HG02759 (cell line): Measurements from ENCODE around the gene NTN4.
"Not testable (repeated sequence)": the region's sequence is repeated elsewhere in the genome, so short reads cannot be mapped to it uniquely, and the experiment has no call there.

Source experiments
- ATAC-seq: cut with Tn5 transposase; IDR thresholded peaks from one replicate; pipeline ENCODE4 v1.9.1; 2021; ENCODE audit warnings: mild to moderate bottlenecking, moderate library complexity; ENCODE audit not compliant: unreplicated experiment

NTN4 gene

DNA sequence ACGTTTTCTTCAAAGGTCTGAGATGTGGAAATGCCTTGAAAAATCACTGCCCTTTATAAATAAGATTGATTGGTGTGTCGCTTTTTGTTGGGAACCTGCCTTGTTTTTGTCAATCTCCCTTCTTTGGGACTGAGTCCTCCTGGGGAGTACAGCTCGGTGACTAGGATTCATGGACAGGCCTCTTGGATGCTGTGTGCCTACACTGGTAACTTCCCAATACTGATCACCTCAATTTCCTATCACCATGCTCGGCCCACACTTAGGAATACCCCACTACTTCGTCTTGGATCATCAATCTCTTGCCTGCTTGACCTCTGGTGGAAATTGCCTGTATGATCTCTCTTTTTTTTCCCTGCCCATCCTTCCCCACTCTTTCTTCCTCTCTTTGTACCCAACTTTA lies 34.2 kb downstream of the NTN4 start:
- ATAC-seq = no peak

DNA sequence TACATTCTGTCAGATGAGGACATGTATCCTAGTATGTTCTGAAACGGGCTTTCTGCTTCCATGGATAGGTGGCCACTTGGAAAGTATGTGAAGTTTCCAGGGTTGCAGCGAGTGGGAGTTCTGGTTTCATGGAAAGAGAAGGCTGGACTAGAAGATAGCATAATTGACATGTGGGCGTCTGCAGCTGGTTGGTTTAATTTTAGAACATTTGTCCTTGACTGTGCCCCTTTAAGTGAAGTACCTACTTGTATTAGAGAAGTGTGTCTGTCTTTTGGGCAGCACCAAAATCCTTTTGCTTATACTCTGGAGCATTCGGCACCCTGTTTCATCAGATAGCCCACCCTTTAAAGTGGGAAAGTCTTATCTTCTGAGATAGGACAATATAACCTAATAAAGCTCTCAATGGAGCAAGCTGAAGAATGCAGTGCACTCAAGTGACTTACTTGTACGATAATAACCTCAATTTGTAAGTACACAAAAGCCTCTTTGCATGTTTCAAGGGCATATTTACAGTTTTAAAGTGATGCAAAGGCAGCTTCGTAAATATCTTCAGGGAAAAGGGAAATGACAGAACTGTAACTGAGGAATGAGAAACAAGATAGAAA lies 35.2 kb downstream of the NTN4 start:
- no peak for ATAC-seq

DNA sequence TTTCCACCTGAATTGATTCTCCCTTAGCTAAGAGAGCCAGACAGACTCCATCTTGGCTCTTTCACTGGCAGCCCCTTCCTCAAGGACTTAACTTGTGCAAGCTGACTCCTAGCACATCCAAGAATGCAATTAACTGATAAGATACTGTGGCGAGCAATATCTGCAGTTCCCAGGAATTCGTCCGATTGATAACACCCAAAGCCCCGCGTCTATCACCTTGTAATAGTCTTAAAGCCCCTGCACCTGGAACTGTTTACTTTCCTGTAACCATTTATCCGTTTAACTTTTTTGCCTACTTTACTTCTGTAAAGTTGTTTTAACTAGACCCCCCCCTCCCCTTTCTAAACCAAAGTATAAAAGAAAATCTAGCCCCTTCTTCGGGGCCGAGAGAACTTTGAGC lies 44.5 kb downstream of the NTN4 start:
- not testable (repeated sequence) for ATAC-seq

DNA sequence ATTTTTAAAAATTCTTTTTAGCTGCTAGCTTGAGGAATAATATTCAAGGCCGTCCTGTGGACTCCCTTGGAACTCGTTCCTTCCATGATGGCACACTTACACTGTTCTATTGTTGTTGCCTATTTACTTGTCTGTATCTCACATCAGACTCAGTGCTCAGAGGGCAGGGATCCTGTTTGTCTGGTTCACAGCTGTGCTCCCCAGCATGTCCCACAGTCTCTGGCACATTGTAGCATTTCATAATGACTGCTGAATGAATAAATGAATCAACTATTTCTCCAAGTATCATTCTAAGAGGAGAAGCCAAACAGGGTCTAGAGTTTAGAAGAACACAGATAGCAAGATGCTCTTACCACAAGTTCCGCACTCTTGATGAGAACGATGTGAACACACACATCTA lies 48.0 kb downstream of the NTN4 start:
- ATAC-seq = no peak

DNA sequence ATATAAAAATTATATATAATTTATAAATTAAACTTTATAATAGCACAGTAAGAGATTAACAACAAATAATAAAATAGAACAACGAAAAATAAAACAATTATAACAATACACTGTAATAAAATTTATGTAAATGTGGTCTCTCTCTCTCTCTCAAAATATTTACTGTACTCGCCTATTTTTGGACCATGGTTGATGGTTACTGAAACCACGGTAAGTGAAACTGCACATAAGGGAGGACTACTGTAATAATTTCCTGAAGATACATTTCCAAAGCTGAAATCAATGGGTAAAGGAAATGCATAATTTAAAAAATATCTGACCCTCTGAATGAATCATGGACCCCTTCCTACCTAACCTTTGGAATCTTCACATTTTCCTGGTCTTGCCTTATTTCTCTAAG lies 48.9 kb downstream of the NTN4 start:
- ATAC-seq = no peak

DNA sequence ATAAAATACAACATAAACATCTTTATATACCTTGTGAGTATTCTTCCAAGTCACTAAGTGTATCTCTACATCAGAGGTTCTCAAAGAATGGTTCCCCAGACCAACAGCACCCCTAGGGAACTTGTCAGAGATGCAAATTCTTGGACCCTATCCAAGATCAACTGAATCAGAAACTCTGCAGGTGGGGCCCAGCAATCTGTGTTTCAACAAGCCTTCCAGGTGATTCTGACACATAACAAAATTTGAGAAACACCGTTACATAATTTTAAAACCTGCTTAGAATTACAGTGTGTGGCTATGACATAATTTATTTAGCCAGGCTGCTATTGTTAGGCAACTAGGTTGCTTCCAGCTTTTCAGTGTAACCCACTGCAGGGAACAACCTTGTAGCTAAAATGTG lies 49.8 kb downstream of the NTN4 start:
- no peak for ATAC-seq

DNA sequence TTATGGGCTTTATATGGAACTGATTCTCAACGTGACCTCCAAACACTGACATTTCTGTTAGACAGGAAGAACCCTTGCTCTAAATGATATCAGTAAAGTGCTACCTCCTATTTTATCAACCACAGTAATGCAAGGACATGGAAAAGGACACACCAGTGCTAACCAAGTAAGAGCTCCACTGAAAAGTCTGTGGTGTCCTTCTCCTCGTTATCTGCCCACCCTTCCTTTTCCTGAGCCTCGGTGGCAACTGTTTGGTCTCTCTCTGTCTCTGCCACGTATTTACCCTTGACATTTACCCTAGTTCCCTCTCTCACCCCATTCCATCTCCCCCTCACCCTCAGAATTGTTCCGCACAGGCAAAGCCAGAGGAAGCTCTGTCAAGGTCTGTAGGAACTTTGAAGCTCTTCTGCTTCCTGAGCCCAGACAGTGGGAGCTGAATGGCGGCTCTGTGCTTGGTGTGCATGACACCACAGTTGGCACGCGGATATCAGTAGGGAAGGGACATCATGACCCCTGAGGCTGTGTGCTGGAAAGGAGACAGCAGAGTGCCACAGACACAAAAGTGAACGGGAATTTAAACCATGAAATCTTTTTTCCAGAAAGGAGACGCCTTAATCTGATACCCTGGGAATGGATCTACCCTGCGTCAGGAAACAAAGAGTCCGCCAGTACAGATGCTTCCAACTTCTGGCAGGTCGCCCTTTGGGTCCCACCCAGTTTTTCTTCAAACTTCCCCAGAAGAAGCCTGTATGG lies 50.8 kb downstream of the NTN4 start:
- no peak for ATAC-seq

DNA sequence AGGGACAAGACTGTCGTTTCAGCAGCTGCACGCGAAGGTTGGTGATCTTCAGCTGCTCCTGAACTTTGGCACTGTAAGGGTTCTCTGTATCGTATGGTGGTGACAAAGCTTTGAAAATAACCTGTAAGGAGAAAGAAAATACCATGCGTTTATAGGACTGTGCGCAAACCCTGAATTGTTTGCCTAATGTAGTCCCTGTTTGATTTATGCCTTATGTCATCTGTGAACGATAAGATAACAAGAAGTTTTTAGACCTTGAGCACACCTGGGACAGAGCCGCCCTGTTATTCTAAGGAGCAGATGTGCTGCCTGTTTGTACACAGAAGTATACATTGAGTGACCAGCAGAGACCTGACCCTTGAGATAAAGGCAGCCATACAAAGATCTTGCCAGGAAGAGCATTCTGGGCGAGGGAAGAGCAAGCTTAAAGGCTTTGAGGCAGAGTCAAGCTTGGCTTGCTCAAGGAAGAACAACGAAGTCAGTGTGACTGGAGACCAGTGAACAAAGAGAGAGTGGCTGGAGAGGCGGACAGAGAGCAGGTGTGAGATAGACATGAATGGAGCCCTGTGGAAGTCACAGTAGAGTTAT lies 52.4 kb downstream of the NTN4 start:
- no peak for ATAC-seq

DNA sequence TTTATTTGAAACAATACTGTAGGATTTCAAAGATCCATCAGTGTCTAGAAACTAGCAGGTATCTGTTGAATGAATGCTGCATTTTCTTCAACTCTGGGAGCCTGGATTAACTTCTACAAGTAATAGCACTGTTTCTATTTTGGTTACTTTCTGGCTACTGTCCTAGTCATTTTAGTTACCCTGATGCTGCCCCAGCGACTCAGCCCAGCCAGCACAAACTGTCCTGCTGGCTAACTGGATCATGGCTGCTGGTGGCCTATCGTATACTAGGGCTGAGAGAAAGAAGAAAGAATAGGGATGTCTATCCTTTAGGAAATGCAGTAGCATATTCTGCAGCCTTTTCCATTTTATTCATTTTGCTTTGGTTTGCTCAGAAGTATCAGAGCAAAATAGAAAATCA lies 53.9 kb downstream of the NTN4 start:
- no peak for ATAC-seq

DNA sequence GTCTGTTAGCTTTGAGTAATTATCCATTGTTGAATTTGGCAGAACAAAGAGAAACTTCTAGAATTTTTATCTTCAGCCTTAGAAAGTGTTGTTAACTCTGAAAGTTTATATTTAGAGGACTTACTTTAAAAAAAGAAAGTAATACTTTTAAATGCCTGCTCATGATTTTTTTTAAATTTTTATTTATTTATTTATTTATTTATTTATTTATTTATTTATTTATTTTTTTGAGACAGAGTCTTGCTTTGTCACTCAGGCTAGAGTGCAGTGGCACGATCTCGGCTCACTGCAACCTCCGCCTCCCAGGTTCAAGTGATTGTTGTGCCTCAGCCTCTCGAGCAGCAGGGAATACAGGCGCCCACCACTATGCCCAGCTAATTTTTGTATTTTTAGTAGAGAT lies 54.8 kb downstream of the NTN4 start:
- ATAC-seq = not testable (repeated sequence)

DNA sequence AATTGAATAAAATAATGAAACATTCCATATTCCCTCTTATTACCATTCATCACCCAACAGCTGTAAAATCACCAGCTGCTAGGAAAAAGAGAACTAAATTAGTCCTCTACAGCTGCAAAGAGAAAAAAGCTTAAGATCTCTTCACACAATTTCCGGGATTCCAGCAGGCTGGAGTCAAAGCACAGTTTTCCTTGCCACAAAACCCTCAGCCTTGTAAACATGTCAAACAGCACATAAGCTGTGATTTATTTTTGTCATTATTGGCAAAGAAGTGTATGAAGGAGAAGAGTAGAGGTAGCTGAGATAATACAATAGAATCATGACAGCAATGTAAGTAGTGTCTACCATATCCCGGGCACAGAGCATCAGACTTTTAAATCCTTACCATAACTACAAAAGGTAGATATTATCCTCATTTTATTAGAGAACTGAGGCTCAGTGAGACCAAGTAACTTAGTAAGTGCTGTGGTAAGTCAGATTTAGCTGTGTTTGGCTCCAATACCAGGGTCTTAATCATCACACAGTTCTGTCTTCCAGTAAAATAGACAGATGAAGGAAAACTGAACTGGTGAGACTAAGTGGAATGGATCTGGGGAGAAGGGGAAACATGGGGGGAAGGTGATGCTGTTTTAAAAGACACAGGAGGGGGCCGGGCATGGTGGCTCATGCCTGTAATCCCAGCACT lies 57.3 kb downstream of the NTN4 start:
- ATAC-seq = no peak

DNA sequence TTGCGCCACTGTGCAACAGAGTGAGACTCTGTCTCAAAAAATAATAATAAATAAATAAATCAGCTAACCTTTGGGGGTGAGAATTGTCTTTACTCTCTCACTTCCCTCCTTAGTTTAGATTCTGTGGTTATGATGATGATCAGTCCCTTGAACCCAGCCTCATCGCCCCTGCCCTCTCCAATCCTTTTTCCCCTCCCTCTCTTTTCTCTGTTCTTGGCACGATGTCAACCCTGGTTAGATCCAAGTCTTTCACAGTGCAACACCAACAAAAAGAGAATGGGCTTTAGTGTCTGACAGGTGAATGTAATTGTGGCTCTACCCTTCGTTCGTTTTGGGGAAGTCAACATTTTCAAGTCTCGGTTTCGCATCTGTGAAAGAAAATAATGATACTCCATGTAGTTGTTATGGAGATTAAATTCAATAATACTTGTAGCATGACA lies 59.0 kb downstream of the NTN4 start:
- ATAC-seq = peak; percentile 55

DNA sequence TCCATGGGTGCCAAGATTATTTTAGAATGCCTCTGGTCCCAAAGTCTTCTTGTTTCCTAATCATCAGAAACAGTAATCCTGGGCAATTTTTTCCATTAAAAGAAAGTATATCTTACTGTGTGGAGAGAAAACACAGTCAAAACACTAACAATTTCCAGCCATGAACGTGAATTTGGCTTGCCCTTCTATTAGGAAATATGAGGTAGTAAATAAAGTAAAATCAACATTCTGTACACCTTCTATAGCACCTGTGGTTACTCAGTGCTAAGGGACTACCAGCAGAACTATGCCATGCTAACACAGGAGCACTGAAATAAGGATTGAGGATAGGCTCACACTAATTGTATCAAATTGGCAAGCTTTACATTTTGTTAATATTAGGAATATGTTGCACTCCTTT lies 60.1 kb downstream of the NTN4 start:
- ATAC-seq = no peak

DNA sequence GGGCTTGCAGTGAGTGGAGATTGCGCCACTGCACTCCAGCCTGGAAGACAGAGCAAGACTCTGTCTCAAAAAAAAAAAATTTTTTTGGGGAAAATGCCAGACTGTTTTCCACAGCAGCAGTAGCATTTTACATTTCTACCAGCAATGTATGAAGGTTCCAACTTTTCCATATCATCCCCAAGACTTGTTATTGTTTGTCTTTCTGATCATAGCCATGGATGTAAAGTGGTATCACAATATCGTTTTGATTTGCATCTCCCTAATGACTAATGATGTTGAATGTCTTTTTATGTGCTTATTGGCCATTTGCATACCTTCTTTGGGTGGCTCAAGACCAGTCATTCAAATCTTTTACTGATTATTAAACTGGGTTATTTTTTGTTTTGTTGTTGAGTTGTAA lies 63.7 kb downstream of the NTN4 start:
- ATAC-seq = no peak

DNA sequence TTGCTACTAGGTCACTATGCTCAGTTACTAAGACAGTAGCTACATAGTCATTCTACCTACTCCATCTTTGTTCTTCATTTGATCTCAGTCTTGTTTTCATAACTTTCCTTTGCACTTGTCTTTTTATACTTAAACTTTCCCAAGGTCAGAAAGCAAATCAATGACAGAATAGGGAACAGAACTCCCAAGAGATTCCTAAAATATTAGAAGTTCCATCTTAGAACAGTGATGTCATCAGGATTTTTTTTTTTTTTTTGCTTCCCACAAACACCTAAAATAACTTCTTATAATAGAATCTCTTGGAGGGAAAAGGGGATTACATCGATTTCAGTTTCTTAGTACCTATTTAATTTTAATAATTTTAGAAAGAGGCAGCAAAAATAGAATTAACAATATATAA lies 65.8 kb downstream of the NTN4 start:
- no peak for ATAC-seq

DNA sequence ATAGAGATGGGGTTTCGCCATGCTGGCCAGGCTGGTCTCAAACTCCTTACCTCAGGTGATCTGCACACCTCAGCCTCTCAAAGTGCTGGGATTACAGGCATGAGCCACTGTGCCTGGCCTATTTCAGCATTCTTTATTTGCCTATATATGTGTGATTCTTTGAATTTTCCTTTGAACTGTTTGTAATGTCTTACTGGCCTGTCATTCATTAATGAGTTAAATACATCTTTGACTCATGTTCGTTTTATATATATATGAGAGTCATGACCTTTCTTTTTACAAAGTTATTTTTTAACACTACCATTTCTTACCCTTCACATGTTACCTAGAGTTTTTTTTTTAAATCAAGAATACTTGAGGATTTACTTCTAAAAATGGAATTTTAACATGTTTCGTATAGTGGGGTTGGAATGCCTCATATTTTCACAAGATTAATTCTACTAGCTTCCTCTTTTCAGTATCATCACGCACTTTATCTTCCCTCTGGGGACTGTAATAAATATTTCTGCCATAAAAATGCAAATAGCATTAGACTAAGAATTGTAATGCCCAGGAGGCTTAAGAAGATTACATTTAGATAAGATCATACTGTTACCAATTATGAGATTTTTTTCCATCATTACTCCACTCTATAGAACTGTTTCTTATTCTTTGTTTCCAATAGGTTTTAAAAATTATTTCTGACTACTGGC lies 66.7 kb downstream of the NTN4 start:
- peak; percentile 62 for ATAC-seq

DNA sequence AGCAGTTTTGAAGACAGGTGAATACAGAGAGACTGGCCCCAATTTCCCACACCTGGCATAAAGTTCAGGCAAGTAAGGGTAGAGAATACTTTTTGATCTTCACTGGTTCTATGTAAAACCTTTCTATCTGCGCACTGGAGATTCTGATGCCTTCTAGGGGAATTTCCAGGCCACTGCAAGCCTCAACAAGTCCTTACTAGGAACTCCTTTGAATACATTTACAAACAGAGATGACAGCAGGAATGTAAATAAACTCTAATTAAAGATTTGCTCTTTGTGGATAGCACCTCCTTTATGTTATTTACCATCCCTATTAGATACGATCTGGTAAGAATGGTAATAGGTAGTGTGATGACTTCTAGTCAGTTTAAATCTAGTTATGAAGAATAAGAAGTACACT lies 69.2 kb downstream of the NTN4 start:
- peak; percentile 53 for ATAC-seq

DNA sequence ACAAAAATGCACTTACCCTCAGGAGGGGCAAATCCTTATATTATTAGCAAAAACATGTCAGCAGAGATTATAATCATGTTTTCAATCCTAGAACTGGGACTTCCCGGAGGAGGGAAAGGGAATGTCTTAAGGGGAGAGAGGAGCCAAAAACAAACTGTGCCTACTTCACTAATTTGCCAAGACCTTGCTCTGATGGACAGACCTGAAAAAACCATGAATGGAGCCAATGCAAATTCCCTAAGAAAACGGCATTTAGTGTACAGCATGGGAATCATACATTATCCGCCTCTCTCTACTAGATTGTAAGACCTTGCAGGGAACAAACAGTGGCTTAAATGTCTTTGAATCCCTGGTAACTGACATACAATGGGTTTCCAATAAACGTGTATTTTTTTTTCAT lies 70.4 kb downstream of the NTN4 start:
- ATAC-seq = no peak

DNA sequence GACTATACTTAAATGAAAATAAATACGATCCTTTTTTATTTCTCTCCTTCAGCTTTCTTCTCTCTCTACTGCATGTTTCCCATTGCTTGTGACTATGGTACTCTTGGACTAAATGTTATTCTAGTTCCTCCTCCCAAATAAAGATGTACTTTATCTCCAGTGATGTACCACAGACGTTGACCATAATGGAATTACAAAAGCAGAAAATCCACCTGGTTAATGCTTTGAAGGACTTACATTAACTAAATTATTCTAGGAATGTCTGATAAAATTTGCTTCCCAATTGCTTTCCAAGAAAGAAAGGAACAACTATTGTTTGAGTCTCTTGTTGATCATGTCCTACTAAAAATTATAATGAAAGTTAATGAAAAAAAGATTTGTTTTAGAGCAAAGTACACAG lies 71.8 kb downstream of the NTN4 start:
- ATAC-seq = no peak

DNA sequence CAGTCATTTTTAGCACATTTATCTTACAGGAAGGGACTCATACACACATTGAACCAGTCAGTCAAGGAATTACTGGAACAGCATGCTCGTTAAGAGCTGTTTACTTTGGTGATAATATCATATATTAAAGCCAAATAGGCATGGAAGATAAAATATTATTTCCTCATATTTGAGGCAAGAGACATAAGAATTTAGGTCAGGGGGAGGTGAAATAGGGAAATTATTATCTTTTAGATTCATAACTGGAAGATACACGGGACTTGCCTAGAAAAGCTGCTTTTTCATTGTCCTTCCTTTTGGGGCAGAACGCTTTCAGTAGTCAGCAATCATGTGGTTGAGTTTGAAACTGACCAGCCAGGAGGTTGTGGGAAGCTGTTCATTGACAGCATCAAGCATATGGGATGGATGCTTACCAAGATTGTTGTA lies 72.5 kb downstream of the NTN4 start:
- ATAC-seq = no peak

DNA sequence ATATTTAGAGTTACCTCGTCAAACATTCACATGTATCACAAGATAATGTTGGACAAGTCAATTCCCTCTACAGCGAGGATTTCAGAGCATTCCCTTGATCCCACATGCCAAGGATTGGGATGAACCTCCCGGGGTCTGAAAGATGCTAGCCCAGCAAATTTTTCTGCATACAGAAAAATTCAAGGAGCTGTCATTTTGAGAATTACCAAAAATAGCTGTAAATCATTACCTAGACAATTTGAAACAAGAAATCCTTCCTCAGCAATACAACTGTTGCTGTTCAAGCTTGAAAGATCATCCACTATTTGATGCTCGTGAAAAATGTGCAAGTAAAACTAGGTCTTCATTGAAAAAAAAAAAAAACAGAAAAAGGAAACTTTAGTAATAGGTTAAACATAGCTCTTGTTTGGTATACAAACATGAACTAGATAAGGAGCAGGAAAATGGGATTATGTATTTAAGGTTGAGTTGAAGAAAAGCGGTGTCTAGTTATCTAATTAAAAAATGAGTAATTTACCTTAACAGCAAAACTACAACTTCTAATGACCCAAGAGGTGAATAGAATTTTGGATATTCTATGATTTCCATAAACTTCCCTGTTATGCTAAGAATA lies 73.1 kb downstream of the NTN4 start:
- no peak for ATAC-seq
